ENCODE results near the gene ACAP3.

- TF ChIP-seq CTCF (IDR thresholded peaks at IDR 0.05; ENCODE audit: insufficient read depth, low read length) = no peak
- TF ChIP-seq POLR2AphosphoS5 (IDR thresholded peaks at IDR 0.05; ENCODE audit: low read depth) = no peak; the same call in 1 of the 2 replicates
- TF ChIP-seq, protein P1, sequence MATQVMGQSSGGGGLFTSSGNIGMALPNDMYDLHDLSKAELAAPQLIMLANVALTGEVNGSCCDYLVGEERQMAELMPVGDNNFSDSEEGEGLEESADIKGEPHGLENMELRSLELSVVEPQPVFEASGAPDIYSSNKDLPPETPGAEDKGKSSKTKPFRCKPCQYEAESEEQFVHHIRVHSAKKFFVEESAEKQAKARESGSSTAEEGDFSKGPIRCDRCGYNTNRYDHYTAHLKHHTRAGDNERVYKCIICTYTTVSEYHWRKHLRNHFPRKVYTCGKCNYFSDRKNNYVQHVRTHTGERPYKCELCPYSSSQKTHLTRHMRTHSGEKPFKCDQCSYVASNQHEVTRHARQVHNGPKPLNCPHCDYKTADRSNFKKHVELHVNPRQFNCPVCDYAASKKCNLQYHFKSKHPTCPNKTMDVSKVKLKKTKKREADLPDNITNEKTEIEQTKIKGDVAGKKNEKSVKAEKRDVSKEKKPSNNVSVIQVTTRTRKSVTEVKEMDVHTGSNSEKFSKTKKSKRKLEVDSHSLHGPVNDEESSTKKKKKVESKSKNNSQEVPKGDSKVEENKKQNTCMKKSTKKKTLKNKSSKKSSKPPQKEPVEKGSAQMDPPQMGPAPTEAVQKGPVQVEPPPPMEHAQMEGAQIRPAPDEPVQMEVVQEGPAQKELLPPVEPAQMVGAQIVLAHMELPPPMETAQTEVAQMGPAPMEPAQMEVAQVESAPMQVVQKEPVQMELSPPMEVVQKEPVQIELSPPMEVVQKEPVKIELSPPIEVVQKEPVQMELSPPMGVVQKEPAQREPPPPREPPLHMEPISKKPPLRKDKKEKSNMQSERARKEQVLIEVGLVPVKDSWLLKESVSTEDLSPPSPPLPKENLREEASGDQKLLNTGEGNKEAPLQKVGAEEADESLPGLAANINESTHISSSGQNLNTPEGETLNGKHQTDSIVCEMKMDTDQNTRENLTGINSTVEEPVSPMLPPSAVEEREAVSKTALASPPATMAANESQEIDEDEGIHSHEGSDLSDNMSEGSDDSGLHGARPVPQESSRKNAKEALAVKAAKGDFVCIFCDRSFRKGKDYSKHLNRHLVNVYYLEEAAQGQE (IDR thresholded peaks at IDR 0.05; ENCODE audit: insufficient replicate concordance, low read depth) = no peak
- no peak for TF ChIP-seq SPI1 (IDR thresholded peaks at IDR 0.05; ENCODE audit: borderline replicate concordance, low read depth)
- no peak for TF ChIP-seq GABPA (IDR thresholded peaks at IDR 0.05; ENCODE audit: low read depth)
These were observed 11.9 kb upstream of the ACAP3 start for GRCh38 chr1:1319646-1319941.

Measured in HL-60 (cell line).